Mononuclear cell (primary cell): ENCODE data around the gene ZNF121. TPM values are rescaled to one million over a fixed set of nuclear protein-coding genes. Genes with fewer than 3 reads are reported as not detected.

Experiments used
- total RNA-seq: library from RNA; depleted of rRNA; stranded (reverse); fragments of >200 nt; gene quantifications from one replicate; pipeline ENCODE4 v1.2.3, GENCODE V29; 2012

ZNF121 gene
- total RNA-seq, 1 donor, result 38.1 TPM

Other genes with a start within 250 kb of the ZNF121 start
- gene ZNF177, start 221.5 kb downstream of the ZNF121 start, total RNA-seq, result 0.10 TPM
- gene ZNF266, start 148.9 kb downstream of the ZNF121 start, total RNA-seq, result 31.6 TPM
- not detected for gene ZNF560, start 85.9 kb downstream of the ZNF121 start, total RNA-seq
- 16.7 TPM for gene ZNF426, start 45.9 kb downstream of the ZNF121 start, total RNA-seq
- gene ZNF561, start 36.7 kb upstream of the ZNF121 start, total RNA-seq, result 32.1 TPM
- gene ZNF562, start 90.6 kb upstream of the ZNF121 start, total RNA-seq, result 18.9 TPM
- gene ZNF846, start 184.2 kb upstream of the ZNF121 start, total RNA-seq, result 4.8 TPM
- 17.1 TPM for gene FBXL12, start 234.6 kb upstream of the ZNF121 start, total RNA-seq
- 75.8 TPM for gene UBL5, start 243.4 kb upstream of the ZNF121 start, total RNA-seq